Testis (tissue), 3 donors: ENCODE data around the gene CP. TPM values are rescaled to one million over a fixed set of nuclear protein-coding genes. Genes with fewer than 3 reads are reported as not detected.
A peak's percentile ranks its signal among the peaks of the same experiment; 100 is the strongest.

Source experiments
- DNase-seq: peaks from one replicate; pipeline ENCODE4 v3.0.0-alpha.2; 2019
- H3K27ac ChIP-seq, 2 donors: fragments of 200-600 bp; sonication (generic); one replicate each; pipeline ENCODE4 v1.5.1; 2019
- H3K27me3 ChIP-seq: fragments of 200-600 bp; sonication (generic); one replicate; pipeline ENCODE4 v1.5.1; 2019
- H3K36me3 ChIP-seq: fragments of 200-600 bp; sonication (generic); one replicate; pipeline ENCODE4 v1.5.1; 2017; ENCODE audit warnings: low read depth; ENCODE audit errors: missing control alignments
- H3K4me1 ChIP-seq: fragments of 200-600 bp; sonication (generic); one replicate; pipeline ENCODE4 v1.5.1; 2019
- H3K4me3 ChIP-seq, 2 donors: fragments of 200-600 bp; sonication (generic); one replicate each; pipeline ENCODE4 v1.5.1; 2017 to 2019
- H3K9me3 ChIP-seq: fragments of 200-600 bp; sonication (generic); one replicate; pipeline ENCODE4 v1.5.1; 2017
- POLR2A ChIP-seq: fragments of 450-650 bp; IDR thresholded peaks from one replicate; pipeline ENCODE4 v1.6.1; 2017; ENCODE audit warnings: antibody characterized with exemption, mild to moderate bottlenecking, moderate library complexity
- WGBS, 2 donors: methylation state at CpG; one replicate each; pipeline ENCODE4 v1.1.5; 2018; 5-methylcytosine and 5-hydroxymethylcytosine counted together
- intact Hi-C: fragments of 100-400 bp; cut with DNase I; formaldehyde crosslinking; loops from one replicate; pipeline ENCODE4 v1.15.1; 2023; ENCODE audit warnings: low total_unique reads
- polyA plus RNA-seq: library from polyadenylated mRNA; stranded (reverse); fragments of 350-450 nt; fragmentation: Illumina TruSeq; extraction: RNeasy Lipid Tissue Mini Kit (QIAGEN cat#74804); gene quantifications from one replicate; pipeline ENCODE4 v1.2.3, GENCODE V29; 2014; ENCODE audit warnings: low read depth, low replicate concordance; ENCODE audit not compliant: insufficient read depth
- total RNA-seq, 2 donors: library from RNA; depleted of rRNA; stranded (reverse); fragments of >200 nt; gene quantifications; one replicate each; pipeline ENCODE4 v1.2.3, GENCODE V29; 2016
- TF ChIP-seq, protein P1 (sequence below), 3 experiments: fragments of 450-650 bp in 2 of 3; fragments of 200-600 bp in 1 of 3; sonication (generic) in 1 of 3; IDR thresholded peaks; one replicate each; pipeline ENCODE4 v1.5.1; 2016 to 2019; ENCODE audit warnings: antibody characterized with exemption in 3 of 3, mild to moderate bottlenecking in 2 of 3, moderate library complexity in 1 of 3

The CP gene
- total and polyA plus RNA-seq, 3 donors from 2014 or later, result 6.1 to 13.8 (median 10.3) TPM

DNA sequence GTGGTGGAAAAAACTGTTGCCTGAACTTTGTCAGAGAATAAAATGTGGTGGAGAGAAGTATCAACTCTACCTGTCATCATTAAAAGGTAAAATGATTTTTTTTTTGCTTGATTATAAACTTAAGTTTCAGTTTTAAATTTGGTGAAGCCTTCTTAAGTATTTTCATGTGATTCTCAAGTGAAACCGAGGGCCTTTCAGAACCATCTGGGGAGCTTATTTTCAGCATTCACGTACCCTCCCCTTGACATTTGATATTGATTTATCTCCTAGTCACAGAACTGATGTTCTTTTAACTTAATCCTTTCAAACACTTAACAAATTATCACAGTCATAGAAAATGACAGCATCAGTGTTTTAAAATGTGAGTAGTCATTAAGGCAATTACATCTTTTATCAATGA lies 53.7 kb downstream of the CP start:
- Histone ChIP-seq H3K27me3 (no peaks in the 10 kb centered on the region), H3K9me3 (no peaks in the 10 kb centered on the region), H3K4me3 (no peak overlapping the region), H3K36me3 (no peaks in the 10 kb centered on the region), H3K4me1 (peaks cover 4% of the 10 kb centered on the region), H3K27ac (no peak overlapping the region)
- TF ChIP-seq, protein P1, sequence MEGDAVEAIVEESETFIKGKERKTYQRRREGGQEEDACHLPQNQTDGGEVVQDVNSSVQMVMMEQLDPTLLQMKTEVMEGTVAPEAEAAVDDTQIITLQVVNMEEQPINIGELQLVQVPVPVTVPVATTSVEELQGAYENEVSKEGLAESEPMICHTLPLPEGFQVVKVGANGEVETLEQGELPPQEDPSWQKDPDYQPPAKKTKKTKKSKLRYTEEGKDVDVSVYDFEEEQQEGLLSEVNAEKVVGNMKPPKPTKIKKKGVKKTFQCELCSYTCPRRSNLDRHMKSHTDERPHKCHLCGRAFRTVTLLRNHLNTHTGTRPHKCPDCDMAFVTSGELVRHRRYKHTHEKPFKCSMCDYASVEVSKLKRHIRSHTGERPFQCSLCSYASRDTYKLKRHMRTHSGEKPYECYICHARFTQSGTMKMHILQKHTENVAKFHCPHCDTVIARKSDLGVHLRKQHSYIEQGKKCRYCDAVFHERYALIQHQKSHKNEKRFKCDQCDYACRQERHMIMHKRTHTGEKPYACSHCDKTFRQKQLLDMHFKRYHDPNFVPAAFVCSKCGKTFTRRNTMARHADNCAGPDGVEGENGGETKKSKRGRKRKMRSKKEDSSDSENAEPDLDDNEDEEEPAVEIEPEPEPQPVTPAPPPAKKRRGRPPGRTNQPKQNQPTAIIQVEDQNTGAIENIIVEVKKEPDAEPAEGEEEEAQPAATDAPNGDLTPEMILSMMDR (IDR thresholded peaks at IDR 0.05), result no peak
- TF ChIP-seq POLR2A, result no peak
- intact Hi-C loops, result no loop called here
- 80 to 88% methylated on average over 2 of the region's 2 CpGs for WGBS, 2 donors
- no peak for DNase-seq

DNA sequence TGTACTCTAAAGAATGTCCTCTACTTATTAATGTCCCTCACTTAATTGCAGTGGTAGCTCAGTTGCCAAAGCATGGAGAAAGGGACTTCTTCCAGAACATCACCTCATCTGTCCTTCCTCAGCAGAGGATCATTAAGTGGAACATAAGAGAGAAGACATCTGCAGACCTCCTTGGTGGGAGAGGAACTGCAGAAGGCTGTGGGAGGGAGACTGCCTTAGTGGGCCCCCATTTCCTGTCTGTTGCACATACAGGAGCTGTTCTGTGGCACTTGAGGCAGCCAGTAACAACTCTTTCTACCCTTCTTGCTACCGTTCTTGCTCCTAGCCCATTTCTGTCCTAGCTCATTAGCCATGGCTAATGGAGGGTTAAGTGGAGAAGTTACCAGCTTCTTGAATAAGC lies 58.6 kb downstream of the CP start:
- no peak for DNase-seq
- intact Hi-C loops, result no loop called here
- TF ChIP-seq POLR2A, result no peak
- TF ChIP-seq, protein P1 (IDR thresholded peaks at IDR 0.05), result no peak
- no peaks in the 10 kb centered on the region for H3K36me3 ChIP-seq
- H3K27me3 ChIP-seq, result no peaks in the 10 kb centered on the region
- peak overlapping the region in 1 of 2 donors; percentile 24 for H3K4me3 ChIP-seq
- WGBS, 2 donors, result 48 to 55% methylated on average over 1 of the region's 1 CpG
- H3K4me1 ChIP-seq, result peaks cover 9% of the 10 kb centered on the region
- peak overlapping the region; percentile 52 to 73 for H3K27ac ChIP-seq
- H3K9me3 ChIP-seq, result no peaks in the 10 kb centered on the region

DNA sequence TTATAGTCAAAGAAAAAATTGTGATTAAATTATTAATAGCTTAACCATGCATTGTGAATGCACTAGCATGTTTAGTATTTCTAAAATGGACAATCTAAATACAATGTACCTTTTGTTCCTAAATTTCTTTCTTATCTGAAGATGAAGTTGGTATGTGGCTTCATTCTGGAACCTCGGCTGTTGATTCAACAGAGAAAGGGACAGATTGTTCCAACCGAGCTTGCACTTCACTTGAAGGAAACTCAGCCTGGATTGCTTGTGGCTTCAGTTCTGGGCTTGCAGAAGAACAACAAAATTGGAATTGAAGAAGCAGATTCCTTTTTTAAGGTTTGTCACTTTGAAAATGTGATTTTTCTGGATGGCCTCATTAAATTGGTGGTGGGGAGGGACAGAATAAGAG lies 59.6 kb downstream of the CP start:
- Histone ChIP-seq H3K4me3 (peak overlapping the region in 1 of 2 donors; percentile 24), H3K27ac (peak overlapping the region; percentile 52 to 73), H3K36me3 (no peaks in the 10 kb centered on the region), H3K4me1 (peaks cover 9% of the 10 kb centered on the region), H3K27me3 (no peaks in the 10 kb centered on the region), H3K9me3 (no peaks in the 10 kb centered on the region)
- 34 to 42% methylated on average over 2 of the region's 2 CpGs for WGBS, 2 donors
- DNase-seq, result peak; percentile 71
- intact Hi-C loops, result no loop called here
- no peak for TF ChIP-seq POLR2A
- TF ChIP-seq, protein P1 (IDR thresholded peaks at IDR 0.05), result no peak

DNA sequence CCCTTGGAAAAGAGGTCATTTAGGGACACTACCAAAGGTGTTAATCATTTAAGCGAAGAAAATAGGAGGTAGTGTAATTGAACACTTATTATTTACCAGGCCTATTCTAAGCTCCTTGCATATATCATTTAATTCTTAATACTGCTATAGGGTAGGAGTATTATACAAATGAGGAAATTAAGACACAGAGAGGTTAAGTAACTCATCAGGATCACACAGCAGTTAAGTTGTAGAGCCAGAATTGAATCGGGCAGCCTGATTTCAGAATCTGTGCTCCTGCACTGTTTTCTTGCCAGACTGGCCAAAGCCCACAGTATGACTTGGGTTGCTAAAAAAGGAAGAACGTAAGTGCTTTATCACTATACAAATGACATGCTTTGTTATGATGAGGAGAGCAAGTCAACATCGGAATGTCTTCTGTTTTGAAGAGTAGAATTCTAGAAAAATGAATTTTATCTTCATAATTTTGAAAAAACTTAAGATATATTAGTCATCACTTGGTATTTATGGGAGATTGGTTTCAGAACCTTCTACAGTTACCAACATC lies 60.8 kb downstream of the CP start:
- Histone ChIP-seq H3K4me3 (no peak overlapping the region), H3K27me3 (no peaks in the 10 kb centered on the region), H3K4me1 (peaks cover 9% of the 10 kb centered on the region), H3K9me3 (no peaks in the 10 kb centered on the region), H3K36me3 (no peaks in the 10 kb centered on the region), H3K27ac (peak overlapping the region in 1 of 2 donors; percentile 38)
- 75 to 82% methylated on average over 4 of the region's 4 CpGs for WGBS, 2 donors
- TF ChIP-seq, protein P1 (IDR thresholded peaks at IDR 0.05), result no peak
- no peak for TF ChIP-seq POLR2A
- intact Hi-C loops, result no loop called here
- no peak for DNase-seq

DNA sequence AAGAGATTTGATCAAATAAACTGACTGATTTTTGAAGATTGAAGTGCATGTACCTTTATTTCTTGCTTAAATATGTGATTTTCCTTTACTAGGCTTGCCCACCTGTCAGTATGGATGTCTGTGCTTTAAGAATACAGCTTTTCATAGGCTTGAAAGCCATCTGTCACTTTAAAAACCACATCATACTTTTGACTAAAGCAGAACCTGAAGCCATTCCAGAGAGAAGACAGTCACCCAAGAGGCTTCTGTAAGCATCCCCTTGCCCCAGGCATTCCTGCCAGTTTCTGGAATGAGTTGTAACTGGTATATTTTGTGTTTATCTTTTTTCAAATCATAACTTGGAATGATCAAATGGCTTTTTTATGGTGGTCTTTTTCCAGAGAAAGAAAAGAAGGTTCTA lies 68.2 kb downstream of the CP start:
- Histone ChIP-seq H3K27ac (no peak overlapping the region), H3K36me3 (no peaks in the 10 kb centered on the region), H3K27me3 (no peaks in the 10 kb centered on the region), H3K4me1 (peaks cover 3% of the 10 kb centered on the region), H3K4me3 (no peak overlapping the region), H3K9me3 (no peaks in the 10 kb centered on the region)
- TF ChIP-seq, protein P1 (IDR thresholded peaks at IDR 0.05), result no peak
- no peak for TF ChIP-seq POLR2A
- intact Hi-C loops, result no loop called here
- DNase-seq, result no peak
